SKM-1 treated with dmso at 0.1 percent for 144 hours (cell line): ENCODE results near the gene NKX3-2.

ENCODE experiments used
- DNase-seq: peaks from one replicate; lab custom pipeline; 2025; ENCODE audit not compliant: unreplicated experiment; lab: John Stamatoyannopoulos, UW

The NKX3-2 gene

DNA sequence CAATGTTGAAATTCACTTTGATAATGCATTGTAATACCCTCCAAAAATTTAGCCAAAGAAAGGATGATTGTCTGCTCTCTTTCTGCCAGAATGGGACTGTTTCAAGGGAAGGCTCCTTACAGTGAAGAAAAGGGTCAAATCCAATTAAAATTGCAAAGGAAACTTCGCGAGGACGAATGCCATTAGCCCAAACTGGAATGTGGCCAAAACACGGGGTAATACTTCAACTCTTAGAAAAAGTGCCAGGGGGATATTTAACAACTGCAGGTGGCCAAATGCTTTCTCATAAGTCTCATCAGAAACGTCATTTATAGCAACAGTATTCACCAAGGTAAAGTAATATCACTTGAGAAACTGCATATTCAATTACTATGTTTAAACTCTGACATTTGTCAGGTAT, 29.0 kb downstream of the NKX3-2 start:
- no peak for DNase-seq

DNA sequence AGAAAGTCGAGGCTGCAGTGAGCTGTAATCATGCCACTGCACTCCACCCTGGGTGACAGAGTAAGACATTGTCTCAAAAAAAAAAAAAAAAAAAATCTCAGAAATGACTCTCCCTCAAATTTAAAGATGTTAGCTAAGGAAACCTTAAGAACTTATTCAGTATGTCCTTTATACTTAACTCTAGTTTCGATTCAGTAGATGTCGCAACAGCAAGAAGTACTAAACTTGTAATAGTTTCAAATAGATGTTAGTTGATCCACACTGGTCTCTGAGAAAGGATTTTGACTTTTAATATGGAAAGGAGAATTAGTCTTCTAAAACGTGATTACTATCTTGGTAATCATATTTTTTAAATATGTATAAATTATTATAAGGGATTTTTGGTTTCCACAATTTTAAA, 29.6 kb downstream of the NKX3-2 start:
- no peak for DNase-seq

DNA sequence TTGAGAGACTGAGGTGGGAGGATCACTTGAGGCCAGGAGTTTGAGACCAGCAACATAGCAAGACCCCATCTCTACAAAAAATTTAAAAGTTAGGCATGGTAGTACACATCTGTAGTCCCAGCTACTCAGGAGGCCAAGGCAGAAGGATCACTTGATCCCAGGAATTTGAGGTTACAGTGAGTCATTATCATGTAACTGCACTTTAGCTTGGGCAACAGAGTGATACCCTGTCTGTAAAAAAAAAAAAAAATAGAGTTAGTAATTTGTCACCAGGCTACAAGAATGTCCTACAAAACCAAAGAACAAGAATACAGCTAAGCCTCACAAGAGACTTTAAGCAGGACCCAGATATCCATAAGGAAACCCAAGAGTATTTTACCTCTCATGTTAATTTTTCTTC, 33.2 kb downstream of the NKX3-2 start:
- no peak for DNase-seq

- DNase-seq, result no peak
Measured at GRCh38 chr4:13509442-13509841, 34.9 kb downstream of the NKX3-2 start.

DNA sequence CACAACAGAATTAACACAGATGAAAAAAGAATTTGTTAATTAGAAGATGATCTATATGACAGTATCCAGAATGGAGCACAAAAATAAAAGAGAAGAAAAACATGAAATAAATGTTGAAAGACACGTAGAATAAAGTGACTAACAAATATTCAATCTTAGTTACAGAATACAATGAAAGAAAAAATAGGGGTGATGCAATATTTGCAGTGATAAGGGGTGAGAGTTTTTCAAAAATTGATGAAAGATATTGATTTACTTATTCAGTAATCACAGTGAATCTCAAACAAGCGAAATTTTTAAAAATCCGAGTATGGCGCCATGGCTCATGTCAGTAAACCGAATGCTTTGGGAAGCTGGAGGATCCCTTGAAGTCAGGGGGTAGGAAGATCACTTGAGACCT, 39.9 kb downstream of the NKX3-2 start:
- DNase-seq, result no peak

- DNase-seq, result peak; percentile 93
Measured at GRCh38 chr4:13498469-13498868, 45.8 kb downstream of the NKX3-2 start.

- no peak for DNase-seq
Measured at GRCh38 chr4:13496605-13497004, 47.7 kb downstream of the NKX3-2 start.

DNA sequence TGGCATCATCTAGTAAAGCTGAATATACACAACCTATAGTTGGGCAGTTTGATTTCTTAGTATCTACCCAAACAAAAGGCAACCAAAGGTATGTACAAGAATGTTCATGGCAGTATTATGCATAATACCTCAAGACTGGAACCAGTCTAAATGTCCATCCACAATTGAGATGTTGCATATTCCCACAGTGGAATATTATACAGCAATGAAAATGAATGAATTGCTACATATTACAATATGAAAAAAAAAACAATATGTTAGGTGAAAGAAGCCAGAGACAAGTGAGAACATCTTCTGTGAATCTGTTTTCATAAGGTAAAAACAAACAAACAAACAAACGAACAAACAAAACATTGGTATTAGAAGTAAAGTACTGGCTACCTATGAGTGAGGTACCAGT, 48.6 kb downstream of the NKX3-2 start:
- DNase-seq, result no peak

DNA sequence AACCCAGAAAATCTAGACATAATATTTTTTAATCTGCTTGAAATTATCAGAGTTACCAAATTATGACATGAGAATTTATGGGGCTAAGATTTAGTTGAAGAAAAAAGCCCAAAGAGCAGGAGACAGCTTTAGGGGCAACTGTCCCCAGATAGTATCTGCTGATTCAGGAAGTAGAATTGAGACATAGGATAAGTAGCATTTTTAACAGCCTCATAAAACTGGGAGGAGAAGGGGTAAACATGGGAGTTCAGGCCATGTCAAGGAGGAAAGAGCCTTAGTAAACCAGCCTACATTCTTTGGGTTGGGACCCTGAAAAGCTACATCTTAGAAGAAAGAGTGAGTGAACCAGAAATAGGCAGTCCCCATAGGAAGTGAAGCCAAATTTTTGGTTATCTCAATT, 50.5 kb downstream of the NKX3-2 start:
- no peak for DNase-seq

GRCh38 chr4:13492747-13493146, 51.6 kb downstream of the NKX3-2 start:
- peak; percentile 44 for DNase-seq
